Measurements from ENCODE around the gene MDM1.

MDM1 gene

DNA sequence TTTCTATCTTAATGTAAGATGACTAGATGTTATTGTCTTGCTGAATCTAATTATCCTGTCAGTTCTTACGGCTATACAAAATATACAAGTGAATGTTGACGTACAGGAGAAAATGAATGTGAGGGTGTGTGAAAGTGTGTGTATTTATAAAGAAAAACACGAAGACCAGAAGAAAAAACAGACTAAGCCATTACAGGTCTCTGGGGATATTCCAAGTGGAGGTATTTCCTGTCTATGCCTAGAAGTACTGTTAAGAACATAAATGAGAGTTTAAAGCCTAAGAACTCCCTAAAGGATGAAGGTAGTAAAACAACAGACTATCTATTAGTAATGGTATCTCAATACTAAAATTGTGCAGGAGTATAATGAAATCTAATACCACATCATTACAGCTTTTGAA is 7.6 kb downstream of the MDM1 start:
- TF ChIP-seq, protein P1, sequence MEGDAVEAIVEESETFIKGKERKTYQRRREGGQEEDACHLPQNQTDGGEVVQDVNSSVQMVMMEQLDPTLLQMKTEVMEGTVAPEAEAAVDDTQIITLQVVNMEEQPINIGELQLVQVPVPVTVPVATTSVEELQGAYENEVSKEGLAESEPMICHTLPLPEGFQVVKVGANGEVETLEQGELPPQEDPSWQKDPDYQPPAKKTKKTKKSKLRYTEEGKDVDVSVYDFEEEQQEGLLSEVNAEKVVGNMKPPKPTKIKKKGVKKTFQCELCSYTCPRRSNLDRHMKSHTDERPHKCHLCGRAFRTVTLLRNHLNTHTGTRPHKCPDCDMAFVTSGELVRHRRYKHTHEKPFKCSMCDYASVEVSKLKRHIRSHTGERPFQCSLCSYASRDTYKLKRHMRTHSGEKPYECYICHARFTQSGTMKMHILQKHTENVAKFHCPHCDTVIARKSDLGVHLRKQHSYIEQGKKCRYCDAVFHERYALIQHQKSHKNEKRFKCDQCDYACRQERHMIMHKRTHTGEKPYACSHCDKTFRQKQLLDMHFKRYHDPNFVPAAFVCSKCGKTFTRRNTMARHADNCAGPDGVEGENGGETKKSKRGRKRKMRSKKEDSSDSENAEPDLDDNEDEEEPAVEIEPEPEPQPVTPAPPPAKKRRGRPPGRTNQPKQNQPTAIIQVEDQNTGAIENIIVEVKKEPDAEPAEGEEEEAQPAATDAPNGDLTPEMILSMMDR (IDR thresholded peaks at IDR 0.05; ENCODE audit: low read length, missing control alignments) = no peak
- no peak overlapping the region for H3K4me3 ChIP-seq (replicated peaks; ENCODE audit: low read depth, low read length)
- DNase-seq (ENCODE audit: low read depth) = no peak

DNA sequence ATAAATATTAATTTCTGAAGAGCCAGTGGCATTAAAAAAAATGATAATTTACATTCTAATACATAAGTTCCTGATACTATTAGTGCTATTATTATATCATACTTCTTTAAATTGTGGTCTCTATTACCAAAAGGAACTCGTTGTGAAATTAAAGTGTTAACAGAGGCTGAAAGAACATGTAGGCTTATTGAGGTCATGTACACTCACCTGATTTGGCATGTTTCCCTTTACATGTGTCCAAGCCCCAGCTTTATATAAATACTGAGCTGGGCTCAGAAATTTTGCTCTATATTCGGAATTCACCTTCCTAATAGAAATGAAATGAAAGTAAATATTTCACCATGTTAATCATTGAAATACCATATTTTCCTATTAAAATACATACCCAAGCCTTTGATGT is 11.0 kb downstream of the MDM1 start:
- TF ChIP-seq, protein P1 (IDR thresholded peaks at IDR 0.05; ENCODE audit: low read length, missing control alignments) = no peak
- no peak overlapping the region for H3K4me3 ChIP-seq (replicated peaks; ENCODE audit: low read depth, low read length)
- no peak for DNase-seq (ENCODE audit: low read depth)

DNA sequence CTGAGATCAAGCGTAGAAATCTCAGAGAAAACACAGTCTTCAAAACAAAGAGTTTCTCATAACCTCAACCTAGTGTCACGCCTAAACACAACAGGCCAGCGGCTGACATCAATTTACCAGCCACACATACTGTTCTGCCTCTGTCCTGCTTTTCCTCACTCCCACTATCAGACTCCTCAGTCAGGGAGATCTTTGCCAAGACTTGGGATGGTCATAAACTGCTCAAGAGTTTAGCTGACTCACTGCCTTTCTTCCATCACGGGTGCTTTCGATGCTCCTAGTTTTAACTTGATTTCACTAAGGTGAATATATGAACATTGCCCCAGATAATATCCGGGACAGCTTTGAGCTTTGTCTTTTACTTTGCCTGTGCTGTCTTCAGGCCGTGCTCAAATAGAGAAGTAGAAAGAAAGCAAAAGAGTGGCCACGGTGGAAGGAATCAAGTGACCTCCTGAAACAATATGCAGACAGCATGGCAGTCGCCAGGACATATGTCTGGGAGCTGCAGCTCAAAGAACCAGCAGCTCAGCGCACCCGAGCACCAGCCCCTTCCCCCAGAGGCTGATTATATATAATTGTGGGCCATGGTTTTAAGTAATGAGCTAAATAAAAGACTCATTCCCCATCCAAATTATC is 12.1 kb downstream of the MDM1 start:
- no peak overlapping the region for H3K4me3 ChIP-seq (replicated peaks; ENCODE audit: low read depth, low read length)
- peak; percentile 92 for DNase-seq (ENCODE audit: low read depth)
- TF ChIP-seq, protein P1 (IDR thresholded peaks at IDR 0.05; ENCODE audit: low read length, missing control alignments) = no peak

DNA sequence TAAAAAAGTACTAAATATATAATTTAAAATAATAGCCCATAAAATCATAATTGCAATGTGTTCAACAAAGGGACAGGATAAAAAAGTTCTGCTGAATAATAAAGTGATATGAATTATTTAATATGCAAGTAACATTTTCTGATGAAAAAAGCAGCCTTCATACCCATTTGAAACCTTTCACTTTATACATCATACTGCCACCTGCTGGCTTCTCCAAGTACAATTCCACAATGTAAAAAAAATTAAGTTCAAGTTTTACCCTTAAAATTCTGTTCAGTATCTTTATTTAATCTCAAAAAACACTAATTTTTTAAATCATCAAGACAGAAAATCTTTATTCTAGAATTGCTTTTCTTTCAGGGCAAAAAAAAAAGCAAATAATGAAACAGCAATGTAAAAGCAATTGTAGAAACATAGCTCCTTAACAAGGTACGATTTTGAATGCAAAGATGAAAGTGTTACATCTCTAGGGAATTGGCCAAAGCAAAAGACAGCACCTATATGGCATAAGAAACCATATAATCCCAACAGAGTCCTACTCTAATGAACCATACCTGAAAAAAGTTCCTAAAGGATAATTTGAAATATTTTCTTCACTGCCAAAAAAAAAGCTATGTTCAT is 15.0 kb downstream of the MDM1 start:
- TF ChIP-seq, protein P1 (IDR thresholded peaks at IDR 0.05; ENCODE audit: low read length, missing control alignments) = peak; percentile 55
- DNase-seq (ENCODE audit: low read depth) = peak; percentile 81
- no peak overlapping the region for H3K4me3 ChIP-seq (replicated peaks; ENCODE audit: low read depth, low read length)

DNA sequence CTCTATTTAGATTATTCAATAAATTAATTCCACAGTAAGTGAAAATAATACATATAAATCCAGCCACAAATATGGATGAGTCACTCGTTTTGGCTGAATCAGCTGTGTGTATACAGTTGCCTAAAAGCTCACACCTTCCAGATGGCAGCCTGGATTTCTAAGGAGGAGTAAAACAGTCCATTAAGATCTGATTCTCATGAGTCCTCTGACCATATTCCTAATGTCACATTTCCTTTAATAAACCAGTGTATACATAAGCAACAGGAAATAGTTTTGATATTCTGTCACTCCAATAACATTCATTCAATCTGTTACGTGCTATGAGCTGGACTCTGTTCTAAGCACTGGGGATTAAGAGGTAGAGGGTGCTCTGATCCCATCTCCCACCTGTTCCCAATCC is 21.8 kb downstream of the MDM1 start:
- H3K4me3 ChIP-seq (replicated peaks; ENCODE audit: low read depth, low read length) = no peak overlapping the region
- TF ChIP-seq, protein P1 (IDR thresholded peaks at IDR 0.05; ENCODE audit: low read length, missing control alignments) = no peak
- DNase-seq (ENCODE audit: low read depth) = peak; percentile 73

DNA sequence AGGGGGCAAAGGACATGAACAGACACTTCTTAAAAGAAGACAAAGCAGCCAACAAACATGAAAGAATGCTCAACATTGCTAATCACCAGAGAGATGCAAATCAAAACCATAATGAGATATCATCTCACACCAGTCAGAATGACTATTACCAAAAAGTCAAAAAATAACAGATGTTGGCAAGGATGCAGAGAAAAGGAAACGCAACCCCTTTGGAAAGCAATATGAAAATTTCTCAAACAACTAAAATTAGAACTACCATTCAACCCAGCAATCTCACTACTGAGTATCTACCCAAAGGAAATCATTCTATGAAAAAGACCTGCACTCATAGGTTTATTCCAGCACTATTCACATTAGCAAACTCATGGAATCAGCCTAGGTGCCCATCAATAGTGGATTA is 25.6 kb downstream of the MDM1 start:
- no peak for DNase-seq (ENCODE audit: low read depth)
- H3K4me3 ChIP-seq (replicated peaks; ENCODE audit: low read depth, low read length) = no peak overlapping the region
- TF ChIP-seq, protein P1 (IDR thresholded peaks at IDR 0.05; ENCODE audit: low read length, missing control alignments) = no peak

DNA sequence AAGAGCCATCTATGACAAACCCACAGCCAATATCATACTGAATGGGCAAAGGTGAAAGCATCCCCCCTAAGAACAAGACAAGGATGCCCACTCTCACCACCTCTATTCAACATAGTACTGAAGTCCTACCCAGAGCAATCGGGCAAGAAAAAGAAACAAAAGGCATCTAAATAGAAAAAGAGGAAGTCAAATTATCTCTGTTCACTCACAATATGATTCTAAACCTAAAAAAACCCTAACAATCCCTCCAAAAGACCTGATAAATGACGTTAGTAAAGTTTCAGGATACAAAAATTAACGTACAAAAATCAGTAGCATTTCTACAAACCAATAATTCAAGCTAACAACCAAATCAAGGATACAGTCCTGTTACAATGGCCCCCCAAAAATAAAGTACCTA is 26.9 kb downstream of the MDM1 start:
- H3K4me3 ChIP-seq (replicated peaks; ENCODE audit: low read depth, low read length) = no peak overlapping the region
- TF ChIP-seq, protein P1 (IDR thresholded peaks at IDR 0.05; ENCODE audit: low read length, missing control alignments) = no peak
- no peak for DNase-seq (ENCODE audit: low read depth)

Data from fibroblast of pulmonary artery (primary cell).